ENCODE results near the gene ANO5.

The ANO5 gene

GRCh38 chr11:22165087-22165486 is 27.8 kb upstream of the ANO5 start:
- DNase-seq (ENCODE audit: low read depth), result no peak
- no peak overlapping the region for H3K4me3 ChIP-seq (ENCODE audit: low read depth, low read length)
- TF ChIP-seq, protein P1, sequence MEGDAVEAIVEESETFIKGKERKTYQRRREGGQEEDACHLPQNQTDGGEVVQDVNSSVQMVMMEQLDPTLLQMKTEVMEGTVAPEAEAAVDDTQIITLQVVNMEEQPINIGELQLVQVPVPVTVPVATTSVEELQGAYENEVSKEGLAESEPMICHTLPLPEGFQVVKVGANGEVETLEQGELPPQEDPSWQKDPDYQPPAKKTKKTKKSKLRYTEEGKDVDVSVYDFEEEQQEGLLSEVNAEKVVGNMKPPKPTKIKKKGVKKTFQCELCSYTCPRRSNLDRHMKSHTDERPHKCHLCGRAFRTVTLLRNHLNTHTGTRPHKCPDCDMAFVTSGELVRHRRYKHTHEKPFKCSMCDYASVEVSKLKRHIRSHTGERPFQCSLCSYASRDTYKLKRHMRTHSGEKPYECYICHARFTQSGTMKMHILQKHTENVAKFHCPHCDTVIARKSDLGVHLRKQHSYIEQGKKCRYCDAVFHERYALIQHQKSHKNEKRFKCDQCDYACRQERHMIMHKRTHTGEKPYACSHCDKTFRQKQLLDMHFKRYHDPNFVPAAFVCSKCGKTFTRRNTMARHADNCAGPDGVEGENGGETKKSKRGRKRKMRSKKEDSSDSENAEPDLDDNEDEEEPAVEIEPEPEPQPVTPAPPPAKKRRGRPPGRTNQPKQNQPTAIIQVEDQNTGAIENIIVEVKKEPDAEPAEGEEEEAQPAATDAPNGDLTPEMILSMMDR (conservative IDR thresholded peaks at IDR 0.05; ENCODE audit: low read depth, low read length), result no peak

DNA sequence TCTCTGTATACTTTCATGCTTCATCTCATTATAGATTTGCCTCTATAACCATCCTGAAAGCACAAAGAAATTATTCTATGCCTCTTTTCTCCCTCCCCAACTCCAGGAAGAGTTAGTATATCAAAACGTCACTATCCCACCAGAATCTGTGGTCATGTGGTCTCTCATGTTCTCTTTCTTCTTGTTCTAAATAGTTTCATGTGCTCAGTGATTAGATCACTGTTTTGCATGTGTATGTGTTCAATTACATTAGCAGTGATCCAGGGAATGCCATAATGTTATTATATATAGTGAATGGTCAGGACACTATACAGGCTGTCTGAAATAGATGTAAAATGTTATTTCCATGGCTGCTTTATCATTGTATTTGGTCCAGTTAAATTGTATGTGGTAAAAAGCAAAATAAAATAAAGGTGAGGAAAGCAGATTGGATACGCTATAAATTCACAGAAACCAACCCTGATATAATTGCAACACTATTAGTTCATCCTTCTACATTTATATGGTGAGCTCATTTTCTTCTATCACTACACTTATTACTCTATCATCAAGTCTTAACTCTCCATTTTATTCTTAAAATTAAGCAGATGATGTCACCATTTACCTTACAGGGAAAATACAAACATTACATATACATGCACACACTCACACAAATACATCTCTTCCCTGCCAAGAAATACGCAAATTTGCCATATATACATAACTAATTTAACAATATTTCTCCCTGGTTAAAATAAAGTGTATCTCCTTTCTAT is 26.9 kb upstream of the ANO5 start:
- DNase-seq (ENCODE audit: low read depth), result no peak
- TF ChIP-seq, protein P1 (conservative IDR thresholded peaks at IDR 0.05; ENCODE audit: low read depth, low read length), result no peak
- H3K4me3 ChIP-seq (ENCODE audit: low read depth, low read length), result no peak overlapping the region

DNA sequence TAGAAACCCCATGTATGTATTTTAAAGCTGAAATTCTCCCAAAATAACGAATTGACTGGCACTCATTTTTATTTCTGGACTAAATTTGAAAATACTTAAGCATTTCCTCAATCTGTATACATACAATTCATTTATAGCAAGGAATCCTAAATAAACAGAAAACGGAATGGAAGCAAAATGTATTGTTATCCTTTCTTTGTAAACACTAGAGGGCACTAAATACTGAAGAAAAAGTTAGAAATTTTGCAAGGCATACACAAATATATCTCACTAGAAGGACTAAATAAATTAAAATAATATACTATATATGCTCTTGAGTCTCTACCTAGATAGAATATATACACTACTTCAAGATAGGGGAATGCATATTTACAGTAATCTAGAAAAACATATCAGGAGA is 23.1 kb upstream of the ANO5 start:
- DNase-seq (ENCODE audit: low read depth), result peak; percentile 12
- no peak overlapping the region for H3K4me3 ChIP-seq (ENCODE audit: low read depth, low read length)
- TF ChIP-seq, protein P1 (conservative IDR thresholded peaks at IDR 0.05; ENCODE audit: low read depth, low read length), result peak; percentile 38

- no peak overlapping the region for H3K4me3 ChIP-seq (ENCODE audit: low read depth, low read length)
- DNase-seq (ENCODE audit: low read depth), result no peak
- TF ChIP-seq, protein P1 (conservative IDR thresholded peaks at IDR 0.05; ENCODE audit: low read depth, low read length), result no peak
These were observed 19.4 kb upstream of the ANO5 start for GRCh38 chr11:22173532-22173931.

DNA sequence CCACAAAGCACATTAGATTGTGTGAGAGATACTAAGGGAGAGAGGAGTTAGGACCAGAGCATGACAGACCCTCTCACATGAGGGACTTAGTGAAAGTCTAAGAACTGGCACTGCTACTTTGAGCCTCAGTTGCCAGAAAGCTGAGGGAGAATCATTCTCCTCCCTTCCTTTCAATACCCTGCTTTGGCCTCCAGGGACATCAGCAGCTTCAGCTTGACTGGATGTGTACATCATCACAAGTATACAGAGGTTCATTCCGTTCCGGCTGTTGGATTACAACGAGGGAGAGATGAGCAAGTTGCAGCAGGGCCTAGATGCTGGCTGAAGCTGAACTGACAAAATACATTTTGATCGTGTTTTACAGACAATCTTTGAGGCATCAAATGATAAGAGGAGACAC is 15.7 kb upstream of the ANO5 start:
- DNase-seq (ENCODE audit: low read depth), result no peak
- TF ChIP-seq, protein P1 (conservative IDR thresholded peaks at IDR 0.05; ENCODE audit: low read depth, low read length), result no peak
- H3K4me3 ChIP-seq (ENCODE audit: low read depth, low read length), result no peak overlapping the region

DNA sequence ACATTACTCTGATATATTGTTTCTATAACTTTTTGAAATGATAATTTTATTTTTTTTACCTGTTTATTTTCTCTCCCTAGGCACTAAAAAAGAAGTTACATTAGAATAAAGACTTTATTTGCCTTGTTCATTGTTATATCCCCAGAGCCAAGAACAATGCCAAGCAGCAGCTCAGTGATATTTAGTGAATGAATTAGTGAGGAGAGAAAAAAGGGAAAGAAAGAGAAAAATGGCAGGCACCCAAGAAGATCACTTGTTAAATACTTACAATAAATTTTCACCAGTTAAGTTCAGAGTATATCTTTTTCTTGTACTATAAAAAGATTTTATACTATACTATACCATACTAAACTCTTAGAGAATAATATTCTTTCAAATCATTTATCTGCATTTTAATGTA is 13.3 kb upstream of the ANO5 start:
- TF ChIP-seq, protein P1 (conservative IDR thresholded peaks at IDR 0.05; ENCODE audit: low read depth, low read length), result no peak
- DNase-seq (ENCODE audit: low read depth), result no peak
- H3K4me3 ChIP-seq (ENCODE audit: low read depth, low read length), result no peak overlapping the region

DNA sequence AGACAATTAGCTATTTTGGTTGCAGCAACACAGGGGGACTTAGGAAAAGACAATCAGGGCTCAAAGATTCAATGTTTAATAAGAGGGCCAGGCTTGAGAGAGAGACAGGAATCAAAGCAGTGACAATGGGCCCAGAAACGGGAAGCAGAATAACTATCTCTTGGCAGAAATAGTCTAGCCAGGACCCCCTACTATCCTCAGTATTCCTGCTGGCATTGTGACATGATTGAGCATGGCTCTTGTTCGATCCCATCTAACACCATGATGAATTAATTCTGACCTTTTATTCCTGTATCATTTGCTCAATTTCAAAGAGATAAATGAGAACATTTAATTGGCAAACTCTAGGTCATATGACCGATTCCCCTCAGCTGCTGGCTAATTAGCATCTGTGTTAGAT is 12.8 kb upstream of the ANO5 start:
- TF ChIP-seq, protein P1 (conservative IDR thresholded peaks at IDR 0.05; ENCODE audit: low read depth, low read length), result no peak
- H3K4me3 ChIP-seq (ENCODE audit: low read depth, low read length), result no peak overlapping the region
- no peak for DNase-seq (ENCODE audit: low read depth)
